HepG2 (cell line): ENCODE data around the gene COL5A2. TPM values are rescaled to one million over a fixed set of nuclear protein-coding genes. Genes with fewer than 3 reads are reported as not detected.

ENCODE experiments used
- ATAC-seq: fragments of 200-7000 bp; cut with Tn5 transposase; 3 replicates; pipeline ENCODE4 v1.9.1; 2020; ENCODE audit warnings: mild to moderate bottlenecking, moderate library complexity
- BruUV-seq: library from RNA; stranded (reverse); fragments of 400-500 nt; replicated peaks from 2 replicates; lab custom pipeline; 2021; lab: Mats Ljungman, UMichigan
- CTCF ChIA-PET: fragments of 300-600 bp; formaldehyde crosslinking; extraction: SDS; loops from one replicate; lab custom pipeline; 2021; ENCODE audit warnings: low total read pairs, inconsistent platforms, low intra/inter-chr PET ratio; lab: Yijun Ruan, JAX
- POLR2A ChIA-PET: fragments of 350-600 bp; sonication (Branson Sonifier 250); formaldehyde crosslinking; loops from one replicate; lab custom pipeline; 2020; ENCODE audit warnings: antibody characterized with exemption, inconsistent platforms; lab: Yijun Ruan, JAX
- DNase-seq: peaks from one replicate; pipeline ENCODE4 v3.0.0-alpha.2; 2015; ENCODE audit warnings: low spot score
- FAIRE-seq: peaks from 3 replicates; lab custom pipeline; 2011; peaks lifted over from hg19 to GRCh38; lab: Jason Lieb, UNC
- H2AFZ ChIP-seq: one replicate; pipeline ENCODE4 v1.6.1; 2011; ENCODE audit warnings: low read length, inconsistent platforms
- H3K27ac ChIP-seq: fragments of 300-600 bp; 3 replicates; pipeline ENCODE4 v1.8.0; 2011; ENCODE audit warnings: mixed run types, mild to moderate bottlenecking, mixed read lengths, low read length, inconsistent platforms; ENCODE audit not compliant: insufficient read depth; ENCODE audit errors: extremely low read length
- H3K27me3 ChIP-seq, 2 experiments: fragments of 200-600 bp in 1 of 2; 2 replicates in 1 of 2; 3 replicates in 1 of 2; pipeline versions ENCODE4 v1.6.0 to v1.8.0; 2011; ENCODE audit warnings: low read length in 2 of 2, mild to moderate bottlenecking in 2 of 2, moderate library complexity in 2 of 2, inconsistent platforms in 1 of 2; ENCODE audit not compliant: insufficient read depth in 2 of 2, control insufficient read depth in 1 of 2
- H3K36me3 ChIP-seq, 2 experiments: fragments of 200-600 bp in 1 of 2; replicated peaks in 1 of 2; 2 replicates in 1 of 2; 3 replicates in 1 of 2; pipeline versions ENCODE4 v1.5.1 to v1.8.0; 2011; ENCODE audit warnings: low read length in 2 of 2, inconsistent platforms in 1 of 2; ENCODE audit not compliant: insufficient read depth in 2 of 2, control insufficient read depth in 1 of 2
- H3K4me1 ChIP-seq: 2 replicates; pipeline ENCODE4 v1.5.1; 2012; ENCODE audit warnings: low read length, inconsistent platforms; ENCODE audit not compliant: insufficient read depth
- H3K4me2 ChIP-seq: 2 replicates; pipeline ENCODE4 v1.6.0; 2011; ENCODE audit warnings: low read depth, low read length, inconsistent platforms
- H3K4me3 ChIP-seq, 3 experiments: fragments of 200-600 bp in 1 of 3; sonication (generic), shearing (Covaris generic) in 1 of 3; replicated peaks in 1 of 3; 2 replicates each; pipeline ENCODE4 v1.5.1; 2011 to 2016; ENCODE audit warnings: low read length in 3 of 3, inconsistent platforms in 2 of 3, low read depth in 2 of 3, mild to moderate bottlenecking in 2 of 3, control low read depth in 1 of 3, mixed read lengths in 1 of 3; ENCODE audit not compliant: insufficient read depth in 1 of 3
- H3K79me2 ChIP-seq: one replicate; pipeline ENCODE4 v1.6.1; 2011; ENCODE audit warnings: low read length, inconsistent platforms; ENCODE audit not compliant: insufficient read depth
- H3K9ac ChIP-seq: 2 replicates; pipeline ENCODE4 v1.6.0; 2011; ENCODE audit warnings: mild to moderate bottlenecking, low read depth, low read length, inconsistent platforms; ENCODE audit not compliant: insufficient read depth
- H3K9me3 ChIP-seq: 2 replicates; pipeline ENCODE4 v1.5.1; 2012; ENCODE audit warnings: mild to moderate bottlenecking, low read length
- H4K20me1 ChIP-seq: 2 replicates; pipeline ENCODE4 v1.6.0; 2011; ENCODE audit warnings: inconsistent platforms, mild to moderate bottlenecking, low read length, moderate library complexity; ENCODE audit not compliant: insufficient read depth
- CEBPG ChIP-seq: IDR thresholded peaks from 2 replicates; pipeline ENCODE4 v1.6.1; 2016
- HIVEP1 ChIP-seq: sonication (generic); formaldehyde crosslinking; IDR thresholded peaks from 2 replicates; pipeline ENCODE4 v1.4.0; 2020; ENCODE audit warnings: mild to moderate bottlenecking, missing genetic modification reagents
- SNAI1 ChIP-seq: sonication (generic); formaldehyde crosslinking; IDR thresholded peaks from 2 replicates; pipeline ENCODE4 v1.5.0; 2020; ENCODE audit warnings: mild to moderate bottlenecking, missing genetic modification reagents, borderline replicate concordance
- ZMYM2 ChIP-seq: sonication (generic); formaldehyde crosslinking; IDR thresholded peaks from 2 replicates; pipeline ENCODE4 v1.8.0; 2022; ENCODE audit warnings: mild to moderate bottlenecking, missing genetic modification reagents
- ZNF124 ChIP-seq: sonication (generic); formaldehyde crosslinking; IDR thresholded peaks from 2 replicates; pipeline ENCODE4 v1.4.0; 2020; ENCODE audit warnings: missing genetic modification reagents
- in situ Hi-C: cut with HindIII; loops from 2 replicates; pipeline ENCODE4 v1.10.0; 2017; ENCODE audit warnings: low pct_unique_long_range_greater_than_20kb; ENCODE audit not compliant: extremely low pct_ligation_motif_present
- intact Hi-C: fragments of 100-400 bp; cut with micrococcal nuclease; formaldehyde crosslinking; loops from one replicate; pipeline ENCODE4 v1.10.0; 2022; ENCODE audit not compliant: unreplicated experiment
- polyA plus RNA-seq, 8 experiments: library from polyadenylated mRNA; depleted of rRNA in 3 of 8; stranded (reverse) in 7 of 8; unstranded in 1 of 8; fragments of >200 nt; fragmentation: Illumina TruSeq in 4 of 8; extraction: Trizol in 4 of 8; gene quantifications; 2 replicates each; pipeline versions ENCODE4 v1.2.1 to v1.2.3, GENCODE V29; 2011 to 2016; ENCODE audit warnings: low read depth in 4 of 8, missing spikeins in 1 of 8, mixed read lengths in 1 of 8; ENCODE audit not compliant: insufficient read depth in 1 of 8
- total RNA-seq, 5 experiments: library from RNA; depleted of rRNA; stranded (reverse); fragments of >200 nt; fragmentation: Illumina TruSeq; extraction: Trizol; gene quantifications; 2 replicates each; pipeline ENCODE4 v1.2.3, GENCODE V29; 2016; ENCODE audit warnings: low read depth in 1 of 5
- TF ChIP-seq, protein P1 (sequence below): sonication (generic); formaldehyde crosslinking; conservative IDR thresholded peaks from 2 replicates; pipeline ENCODE4 v1.5.0; 2020; ENCODE audit warnings: missing genetic modification reagents
- TF ChIP-seq, protein P2 (sequence below): sonication (generic); formaldehyde crosslinking; IDR thresholded peaks from 2 replicates; pipeline ENCODE4 v1.5.0; 2020; ENCODE audit warnings: missing genetic modification reagents

Gene COL5A2
- total and polyA plus RNA-seq, 2 of the 13 experiments (the other 11 are each of a cell fraction or from before 2014, with no cell fraction given): 0.83 to 1.5 TPM

DNA sequence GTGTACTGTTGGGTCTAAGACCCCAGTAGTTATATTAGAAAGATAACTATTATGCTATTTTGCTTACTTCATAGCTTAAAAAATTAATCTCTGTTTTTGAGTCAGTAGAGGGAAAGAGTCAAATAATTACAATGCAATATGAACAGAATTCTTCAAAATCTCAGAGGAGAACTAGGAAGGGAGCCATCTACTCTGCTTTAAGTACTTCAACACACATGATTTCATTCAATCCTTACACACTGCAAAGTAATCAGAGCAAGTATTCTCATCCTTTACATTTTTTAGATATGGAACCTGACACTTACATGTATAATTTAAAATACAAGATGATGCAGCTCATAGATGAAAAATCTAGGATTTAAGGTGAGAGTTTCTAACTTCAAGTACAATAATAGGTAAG, 27.7 kb downstream of the COL5A2 start:
- ATAC-seq: no peak
- TF ChIP-seq CEBPG (CRISPR knock-in tag): no peak
- TF ChIP-seq, protein P1, sequence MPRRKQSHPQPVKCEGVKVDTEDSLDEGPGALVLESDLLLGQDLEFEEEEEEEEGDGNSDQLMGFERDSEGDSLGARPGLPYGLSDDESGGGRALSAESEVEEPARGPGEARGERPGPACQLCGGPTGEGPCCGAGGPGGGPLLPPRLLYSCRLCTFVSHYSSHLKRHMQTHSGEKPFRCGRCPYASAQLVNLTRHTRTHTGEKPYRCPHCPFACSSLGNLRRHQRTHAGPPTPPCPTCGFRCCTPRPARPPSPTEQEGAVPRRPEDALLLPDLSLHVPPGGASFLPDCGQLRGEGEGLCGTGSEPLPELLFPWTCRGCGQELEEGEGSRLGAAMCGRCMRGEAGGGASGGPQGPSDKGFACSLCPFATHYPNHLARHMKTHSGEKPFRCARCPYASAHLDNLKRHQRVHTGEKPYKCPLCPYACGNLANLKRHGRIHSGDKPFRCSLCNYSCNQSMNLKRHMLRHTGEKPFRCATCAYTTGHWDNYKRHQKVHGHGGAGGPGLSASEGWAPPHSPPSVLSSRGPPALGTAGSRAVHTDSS: no peak
- TF ChIP-seq HIVEP1 (CRISPR knock-in tag): no peak
- TF ChIP-seq ZNF124 (CRISPR knock-in tag): no peak
- TF ChIP-seq, protein P2, sequence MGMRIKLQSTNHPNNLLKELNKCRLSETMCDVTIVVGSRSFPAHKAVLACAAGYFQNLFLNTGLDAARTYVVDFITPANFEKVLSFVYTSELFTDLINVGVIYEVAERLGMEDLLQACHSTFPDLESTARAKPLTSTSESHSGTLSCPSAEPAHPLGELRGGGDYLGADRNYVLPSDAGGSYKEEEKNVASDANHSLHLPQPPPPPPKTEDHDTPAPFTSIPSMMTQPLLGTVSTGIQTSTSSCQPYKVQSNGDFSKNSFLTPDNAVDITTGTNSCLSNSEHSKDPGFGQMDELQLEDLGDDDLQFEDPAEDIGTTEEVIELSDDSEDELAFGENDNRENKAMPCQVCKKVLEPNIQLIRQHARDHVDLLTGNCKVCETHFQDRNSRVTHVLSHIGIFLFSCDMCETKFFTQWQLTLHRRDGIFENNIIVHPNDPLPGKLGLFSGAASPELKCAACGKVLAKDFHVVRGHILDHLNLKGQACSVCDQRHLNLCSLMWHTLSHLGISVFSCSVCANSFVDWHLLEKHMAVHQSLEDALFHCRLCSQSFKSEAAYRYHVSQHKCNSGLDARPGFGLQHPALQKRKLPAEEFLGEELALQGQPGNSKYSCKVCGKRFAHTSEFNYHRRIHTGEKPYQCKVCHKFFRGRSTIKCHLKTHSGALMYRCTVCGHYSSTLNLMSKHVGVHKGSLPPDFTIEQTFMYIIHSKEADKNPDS (CRISPR knock-in tag): no peak
- no peak for TF ChIP-seq ZMYM2 (CRISPR knock-in tag)
- TF ChIP-seq SNAI1 (CRISPR knock-in tag): no peak
- BruUV-seq: no TSS peak
- Histone ChIP-seq H3K4me1 (no peaks in the 10 kb centered on the region), H3K4me3 (no peak overlapping the region), H3K36me3 (no peaks in the 10 kb centered on the region), H3K27ac (no peak overlapping the region), H3K9ac (no peak overlapping the region), H3K27me3 (no peaks in the 10 kb centered on the region; a peak in 1 of 5 replicates), H3K79me2 (no peaks in the 10 kb centered on the region), H3K9me3 (no peaks in the 10 kb centered on the region), H4K20me1 (no peaks in the 10 kb centered on the region), H3K4me2 (no peak overlapping the region), H2AFZ (no peak overlapping the region)
- no peak for DNase-seq
- in situ Hi-C loops (no loop called here), intact Hi-C loops (no loop called here)
- CTCF ChIA-PET: no interaction called here
- POLR2A ChIA-PET: no interaction called here
- no peak for FAIRE-seq
